ENCODE data around the gene FAM241A. TPM values are rescaled to one million over a fixed set of nuclear protein-coding genes. Genes with fewer than 3 reads are reported as not detected.
A peak's percentile ranks its signal among the peaks of the same experiment; 100 is the strongest.

The FAM241A gene
- total and polyA plus RNA-seq, 2 of the 13 experiments (the other 11 are each of a cell fraction or from before 2014, with no cell fraction given) = 0.61 to 0.69 TPM

GRCh38 chr4:112231779-112232713, 86.8 kb downstream of the FAM241A start, which contains the start of gene AP1AR (continued):
- TF ChIP-seq GMEB1 (CRISPR knock-in tag; IDR thresholded peaks at IDR 0.05; ENCODE audit: borderline replicate concordance) = no peak; the same call in 1 of the 2 replicates
- TF ChIP-seq ZNF660 (CRISPR knock-in tag; IDR thresholded peaks at IDR 0.05; ENCODE audit: borderline replicate concordance, low read depth) = no peak
- no peak for TF ChIP-seq SNAPC5 (CRISPR knock-in tag; IDR thresholded peaks at IDR 0.05; ENCODE audit: borderline replicate concordance)
- TF ChIP-seq, protein P1, sequence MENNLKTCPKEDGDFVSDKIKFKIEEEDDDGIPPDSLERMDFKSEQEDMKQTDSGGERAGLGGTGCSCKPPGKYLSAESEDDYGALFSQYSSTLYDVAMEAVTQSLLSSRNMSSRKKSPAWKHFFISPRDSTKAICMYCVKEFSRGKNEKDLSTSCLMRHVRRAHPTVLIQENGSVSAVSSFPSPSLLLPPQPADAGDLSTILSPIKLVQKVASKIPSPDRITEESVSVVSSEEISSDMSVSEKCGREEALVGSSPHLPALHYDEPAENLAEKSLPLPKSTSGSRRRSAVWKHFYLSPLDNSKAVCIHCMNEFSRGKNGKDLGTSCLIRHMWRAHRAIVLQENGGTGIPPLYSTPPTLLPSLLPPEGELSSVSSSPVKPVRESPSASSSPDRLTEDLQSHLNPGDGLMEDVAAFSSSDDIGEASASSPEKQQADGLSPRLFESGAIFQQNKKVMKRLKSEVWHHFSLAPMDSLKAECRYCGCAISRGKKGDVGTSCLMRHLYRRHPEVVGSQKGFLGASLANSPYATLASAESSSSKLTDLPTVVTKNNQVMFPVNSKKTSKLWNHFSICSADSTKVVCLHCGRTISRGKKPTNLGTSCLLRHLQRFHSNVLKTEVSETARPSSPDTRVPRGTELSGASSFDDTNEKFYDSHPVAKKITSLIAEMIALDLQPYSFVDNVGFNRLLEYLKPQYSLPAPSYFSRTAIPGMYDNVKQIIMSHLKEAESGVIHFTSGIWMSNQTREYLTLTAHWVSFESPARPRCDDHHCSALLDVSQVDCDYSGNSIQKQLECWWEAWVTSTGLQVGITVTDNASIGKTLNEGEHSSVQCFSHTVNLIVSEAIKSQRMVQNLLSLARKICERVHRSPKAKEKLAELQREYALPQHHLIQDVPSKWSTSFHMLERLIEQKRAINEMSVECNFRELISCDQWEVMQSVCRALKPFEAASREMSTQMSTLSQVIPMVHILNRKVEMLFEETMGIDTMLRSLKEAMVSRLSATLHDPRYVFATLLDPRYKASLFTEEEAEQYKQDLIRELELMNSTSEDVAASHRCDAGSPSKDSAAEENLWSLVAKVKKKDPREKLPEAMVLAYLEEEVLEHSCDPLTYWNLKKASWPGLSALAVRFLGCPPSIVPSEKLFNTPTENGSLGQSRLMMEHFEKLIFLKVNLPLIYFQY (CRISPR knock-in tag; IDR thresholded peaks at IDR 0.05; ENCODE audit: borderline replicate concordance) = peak; percentile 43; the same call in 1 of the 2 replicates
- TF ChIP-seq SMC3 (IDR thresholded peaks at IDR 0.05; ENCODE audit: low read length) = no peak
- TF ChIP-seq ARID2 (CRISPR knock-in tag; IDR thresholded peaks at IDR 0.05; ENCODE audit: borderline replicate concordance) = 0 out of 2 replicates have a peak, but pooled peaks have one; percentile 29
- TF ChIP-seq, protein P2, sequence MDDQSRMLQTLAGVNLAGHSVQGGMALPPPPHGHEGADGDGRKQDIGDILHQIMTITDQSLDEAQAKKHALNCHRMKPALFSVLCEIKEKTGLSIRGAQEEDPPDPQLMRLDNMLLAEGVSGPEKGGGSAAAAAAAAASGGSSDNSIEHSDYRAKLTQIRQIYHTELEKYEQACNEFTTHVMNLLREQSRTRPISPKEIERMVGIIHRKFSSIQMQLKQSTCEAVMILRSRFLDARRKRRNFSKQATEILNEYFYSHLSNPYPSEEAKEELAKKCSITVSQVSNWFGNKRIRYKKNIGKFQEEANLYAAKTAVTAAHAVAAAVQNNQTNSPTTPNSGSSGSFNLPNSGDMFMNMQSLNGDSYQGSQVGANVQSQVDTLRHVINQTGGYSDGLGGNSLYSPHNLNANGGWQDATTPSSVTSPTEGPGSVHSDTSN (CRISPR knock-in tag; IDR thresholded peaks at IDR 0.05; ENCODE audit: borderline replicate concordance) = no peak
- no peak; the same call in 1 of the 2 replicates for TF ChIP-seq ZBTB34 (CRISPR knock-in tag; IDR thresholded peaks at IDR 0.05)
- peak; percentile 70 to 82 for TF ChIP-seq HMGXB4 (CRISPR knock-in tag; IDR thresholded peaks at IDR 0.05; ENCODE audit: borderline replicate concordance in 1 of 2, low read depth in 1 of 2)
- TF ChIP-seq HNF4A (CRISPR knock-in tag; IDR thresholded peaks at IDR 0.05) = no peak
- peak; percentile 66 for TF ChIP-seq ZNF761 (CRISPR knock-in tag; conservative IDR thresholded peaks at IDR 0.05)
- TF ChIP-seq NRL (CRISPR knock-in tag; IDR thresholded peaks at IDR 0.05; ENCODE audit: borderline replicate concordance) = peak; percentile 94; the same call in 1 of the 2 replicates
- no peak for TF ChIP-seq ZNF652 (CRISPR knock-in tag; IDR thresholded peaks at IDR 0.05; ENCODE audit: borderline replicate concordance, low read depth)
- no peak for TF ChIP-seq REXO4 (CRISPR knock-in tag; IDR thresholded peaks at IDR 0.05; ENCODE audit: borderline replicate concordance)

Data from HepG2 (cell line).